HS-5 (cell line): ENCODE measurements around the gene PLAAT1.

Source experiments
- DNase-seq: peaks from one replicate; pipeline ENCODE4 v3.0.0-alpha.2; 2012; ENCODE audit warnings: low read depth

Gene PLAAT1

DNA sequence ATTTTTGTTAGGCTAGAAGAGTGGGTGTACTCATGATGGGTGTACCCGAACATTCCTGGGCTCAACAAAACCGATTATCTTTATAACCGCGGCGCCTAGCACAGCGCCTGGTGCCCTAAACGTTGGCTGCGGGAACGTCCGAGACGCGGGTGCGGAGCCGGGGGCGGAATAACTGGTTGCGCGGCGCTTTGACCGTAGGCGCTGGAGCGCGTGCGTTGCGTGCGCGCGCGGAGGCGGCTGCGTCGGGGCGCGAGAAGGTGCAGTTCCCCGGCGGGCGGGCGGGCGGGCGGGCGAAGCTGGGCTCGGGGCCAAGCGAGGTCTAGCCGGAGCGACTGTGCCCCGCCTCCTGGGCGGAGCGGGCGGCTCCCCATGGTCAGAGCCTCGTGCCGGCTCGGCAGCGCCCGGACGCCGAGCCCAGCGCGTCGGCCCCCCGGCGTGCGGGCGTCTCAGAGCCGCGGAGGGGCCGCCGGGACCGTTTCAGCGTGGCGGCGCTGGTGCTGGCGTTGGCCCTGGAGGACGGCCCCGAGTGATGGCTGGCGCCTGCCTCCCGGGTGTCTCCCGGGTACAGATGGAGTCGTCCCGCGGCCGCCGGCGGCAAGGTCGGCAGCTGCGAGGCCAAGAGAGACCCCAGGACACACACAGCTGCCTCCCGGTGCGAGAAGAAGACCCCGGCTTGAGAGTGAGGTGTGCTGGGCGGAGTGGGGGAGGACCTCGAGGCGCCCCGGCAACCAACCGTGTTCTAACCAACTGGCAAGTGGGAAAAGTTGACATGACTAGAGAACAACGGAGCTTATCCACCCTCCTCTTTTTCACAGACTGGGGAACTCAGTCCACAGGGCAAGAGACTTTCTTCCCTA, at the start of gene PLAAT1:
Gene PLAAT1 (plus strand): TSS at position 373 of the 857 bp plus-strand sequence. CDS start 14,429 bp downstream, outside the sequence.
- DNase-seq, result peak; percentile 28

DNA sequence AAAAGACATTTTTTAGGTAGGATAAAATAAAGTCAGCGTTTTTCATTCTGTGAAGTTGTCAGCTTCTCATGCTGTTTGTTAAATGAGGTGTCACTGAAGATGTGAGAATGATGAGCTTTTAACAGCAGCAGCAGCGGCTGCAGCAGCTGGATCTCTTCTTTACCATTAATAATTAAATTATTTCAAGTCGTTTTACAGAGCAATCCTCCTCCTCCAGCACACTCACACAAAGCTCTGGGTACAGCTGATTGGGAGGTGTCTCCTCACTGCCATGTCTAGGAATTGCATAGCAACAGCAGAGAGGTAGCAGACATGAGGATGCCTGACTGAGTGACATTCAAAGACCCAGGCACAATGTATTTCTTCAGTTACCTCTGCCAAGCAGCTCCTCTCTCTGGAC, 46.7 kb upstream of the PLAAT1 start:
- DNase-seq, result no peak

DNA sequence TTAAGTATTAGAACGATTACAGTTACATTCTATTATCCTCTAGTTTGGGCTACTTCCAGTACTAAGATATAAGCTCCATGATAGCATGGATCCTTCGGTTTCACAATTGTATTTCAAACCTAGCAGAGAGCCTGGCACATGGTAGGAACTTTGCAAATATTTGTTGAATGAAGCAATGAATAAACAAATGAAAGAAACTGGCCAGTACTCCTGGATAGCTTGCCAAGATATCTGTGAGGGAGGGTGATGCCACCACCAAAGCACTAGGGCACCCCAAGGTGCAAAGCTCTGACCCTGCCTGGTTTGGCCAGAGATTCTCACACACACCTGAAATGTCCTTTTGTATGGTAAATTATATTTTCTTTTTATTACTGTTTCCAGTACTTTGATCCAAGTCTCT, 44.3 kb upstream of the PLAAT1 start:
- no peak for DNase-seq

DNA sequence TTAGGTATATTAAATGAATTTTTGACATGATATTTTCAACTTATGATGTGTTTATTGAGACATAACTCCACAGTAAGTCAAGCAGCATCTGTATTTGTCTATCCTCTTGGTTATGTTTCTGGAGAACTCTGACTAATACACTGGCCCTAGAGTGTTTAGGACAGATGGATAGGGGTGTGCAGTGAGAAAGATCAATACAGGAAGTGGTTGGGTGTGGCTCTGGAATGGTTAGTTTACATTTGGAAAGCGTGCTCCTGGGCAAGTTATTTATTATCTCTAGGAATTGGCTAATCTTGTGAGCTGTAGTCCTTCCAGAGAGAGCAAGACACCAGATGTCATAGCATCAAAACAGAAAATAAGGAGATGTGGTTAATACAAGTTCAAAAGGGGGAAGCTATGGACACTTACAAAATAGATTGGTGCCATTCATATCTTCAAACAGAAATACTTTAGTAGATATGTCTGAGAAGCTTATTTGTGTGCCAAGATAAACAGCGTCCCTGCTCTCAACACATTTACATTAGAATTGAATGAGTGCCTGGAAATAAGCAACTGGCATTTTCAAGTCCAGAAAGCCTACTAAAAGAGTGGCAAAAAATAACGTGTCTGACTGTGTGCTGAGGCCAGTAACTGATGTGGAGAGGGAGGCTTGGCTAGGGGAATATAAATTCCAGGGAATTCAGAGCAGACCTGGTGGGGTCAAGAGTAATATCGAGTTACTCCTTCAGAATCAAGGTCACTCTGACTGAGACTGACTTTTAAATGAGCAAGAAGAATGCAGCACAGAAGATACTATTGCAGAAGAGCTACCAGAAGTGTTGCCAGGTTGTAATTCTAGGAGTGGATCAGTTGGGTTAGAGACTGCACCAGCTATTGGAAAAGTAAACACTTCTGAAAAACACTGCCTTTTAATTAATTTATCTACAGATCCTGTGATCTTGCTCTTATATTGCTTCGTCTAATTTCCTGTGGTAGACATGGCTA, 33.4 kb upstream of the PLAAT1 start:
- peak; percentile 64 for DNase-seq

DNA sequence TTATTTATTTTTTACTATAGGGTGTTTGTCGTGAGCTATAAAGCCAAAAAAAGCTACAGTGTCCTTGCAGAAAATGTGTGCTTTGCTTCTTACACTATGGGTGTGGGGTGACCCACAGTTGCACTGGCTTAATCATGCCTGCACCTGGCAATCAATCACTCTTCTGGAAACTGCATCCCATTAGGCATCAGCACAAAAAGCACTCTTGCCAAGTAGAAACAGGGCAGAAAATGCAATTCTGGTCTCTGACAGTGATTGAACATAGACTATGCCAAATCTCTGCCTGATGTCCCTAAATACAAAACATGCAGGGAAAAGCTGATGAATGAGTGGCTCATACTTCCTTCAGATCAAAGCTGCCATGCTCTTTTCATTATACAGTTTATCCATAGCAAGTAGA, 30.4 kb upstream of the PLAAT1 start:
- no peak for DNase-seq

- DNase-seq, result no peak
Observed at GRCh38 chr3:193211173-193211572, 29.8 kb upstream of the PLAAT1 start.

DNA sequence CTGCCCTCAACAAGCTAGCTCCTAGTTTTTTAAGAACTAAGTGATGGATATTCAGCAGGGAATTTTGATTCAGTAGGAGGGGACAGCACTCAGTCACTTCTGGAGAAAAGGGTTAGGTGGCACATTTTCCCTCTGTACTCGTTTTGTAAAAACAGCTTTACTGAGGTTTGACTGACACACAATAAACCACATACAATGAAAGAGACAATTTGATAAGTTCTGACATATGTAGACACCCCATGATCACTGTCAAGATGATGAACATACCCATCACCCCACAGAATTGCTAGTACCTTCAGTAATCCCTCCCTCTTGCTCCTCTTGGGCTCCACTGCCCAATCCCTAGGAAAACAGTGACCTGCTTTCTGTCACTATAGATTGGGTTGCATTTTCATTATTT, 29.0 kb upstream of the PLAAT1 start:
- no peak for DNase-seq

- DNase-seq, result no peak
Observed at GRCh38 chr3:193212844-193213243, 28.2 kb upstream of the PLAAT1 start.

GRCh38 chr3:193214445-193214844, 26.6 kb upstream of the PLAAT1 start:
- DNase-seq, result no peak

GRCh38 chr3:193225302-193226125, 15.5 kb upstream of the PLAAT1 start:
- DNase-seq, result no peak

DNA sequence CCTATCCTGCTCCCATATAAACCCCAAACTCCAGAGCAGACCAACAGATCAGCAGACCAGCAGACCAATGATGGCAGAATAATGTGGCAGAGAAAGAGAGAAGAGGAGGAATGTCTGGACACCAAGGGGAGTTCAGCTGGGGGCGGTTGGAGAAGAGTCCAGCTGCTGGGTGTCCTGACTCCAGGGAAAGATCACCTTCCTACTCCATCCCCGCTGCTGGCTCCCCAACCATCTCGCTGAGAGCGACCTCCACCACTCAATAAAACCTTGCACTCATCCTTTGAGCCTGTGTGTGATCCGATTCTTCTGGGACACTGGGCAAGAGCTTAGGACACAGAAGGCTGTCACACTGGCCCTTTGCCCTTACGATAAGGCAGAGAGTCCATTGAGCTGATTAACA, 12.8 kb upstream of the PLAAT1 start:
- DNase-seq, result no peak

DNA sequence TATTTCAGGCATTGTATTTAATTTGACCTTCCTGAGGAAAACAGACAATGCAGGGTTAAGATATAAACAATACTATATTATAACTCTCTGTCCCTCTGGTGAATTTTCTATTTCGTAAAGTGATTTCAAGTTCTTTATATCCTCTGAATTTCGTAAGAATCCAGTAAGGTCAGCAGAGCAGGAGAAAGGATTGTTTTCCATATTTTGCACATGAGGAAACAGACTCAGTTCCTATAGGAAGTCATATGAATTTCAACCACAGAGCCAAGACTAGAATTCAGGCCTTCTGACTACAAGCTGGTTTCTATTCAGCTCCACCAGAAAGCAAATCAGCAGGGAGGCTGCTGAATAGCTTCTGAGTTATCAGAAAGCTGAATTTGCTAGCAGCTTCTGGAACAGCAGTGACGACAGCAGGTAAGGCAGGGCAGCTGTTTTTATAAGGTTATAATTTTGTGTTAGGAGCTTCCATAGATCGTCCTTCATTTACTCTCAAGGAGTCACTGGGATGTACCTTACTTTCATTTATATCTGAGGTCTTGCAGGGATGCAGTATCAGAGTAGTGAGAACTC, 11.1 kb upstream of the PLAAT1 start:
- DNase-seq, result no peak

DNA sequence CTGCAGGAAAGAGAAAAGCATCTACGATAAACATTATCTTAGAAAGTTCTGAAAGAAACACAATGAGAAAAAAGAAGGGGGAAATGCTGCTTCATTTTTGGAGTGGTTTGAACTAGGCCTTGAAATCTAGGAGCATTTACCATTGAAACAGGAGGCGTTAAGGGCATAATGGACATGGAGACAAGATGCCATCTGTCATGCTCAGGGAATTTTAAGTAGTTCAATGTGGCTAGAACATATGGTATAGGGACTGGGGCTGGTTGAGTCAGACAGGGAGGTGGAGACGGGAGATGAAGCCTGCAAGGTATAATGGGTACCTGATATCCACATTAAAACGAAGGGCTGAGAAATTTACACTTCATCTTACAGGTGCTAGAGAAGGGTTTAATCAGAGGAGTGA, 10.4 kb upstream of the PLAAT1 start:
- no peak for DNase-seq

GRCh38 chr3:193231201-193231600, 9.8 kb upstream of the PLAAT1 start:
- DNase-seq, result no peak

DNA sequence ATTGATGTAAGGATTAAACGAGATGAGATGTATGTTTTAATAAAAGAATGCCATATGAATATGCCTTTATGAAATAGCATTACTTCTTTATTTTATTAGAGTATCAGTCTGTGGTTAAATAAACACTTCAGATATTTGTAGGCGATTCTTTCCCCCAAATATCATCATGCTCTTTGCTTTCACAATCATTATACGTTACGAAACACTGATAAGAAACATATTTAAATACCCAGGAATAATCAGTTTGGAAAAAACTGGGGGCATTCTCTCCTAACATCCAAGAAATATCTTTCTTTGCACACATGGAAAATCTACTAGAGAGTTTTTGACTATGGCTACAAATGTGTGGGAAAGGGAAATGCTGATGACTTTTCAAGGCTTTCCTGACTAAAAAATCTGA, 4.4 kb upstream of the PLAAT1 start:
- DNase-seq, result no peak

- DNase-seq, result no peak
Observed at GRCh38 chr3:193237030-193237429, 4.0 kb upstream of the PLAAT1 start.

- DNase-seq, result no peak
Observed at GRCh38 chr3:193240436-193240849, 579 bp upstream of the PLAAT1 start.

- peak; percentile 18 for DNase-seq
Observed at GRCh38 chr3:193241716-193242115, 694 bp downstream of the PLAAT1 start.

DNA sequence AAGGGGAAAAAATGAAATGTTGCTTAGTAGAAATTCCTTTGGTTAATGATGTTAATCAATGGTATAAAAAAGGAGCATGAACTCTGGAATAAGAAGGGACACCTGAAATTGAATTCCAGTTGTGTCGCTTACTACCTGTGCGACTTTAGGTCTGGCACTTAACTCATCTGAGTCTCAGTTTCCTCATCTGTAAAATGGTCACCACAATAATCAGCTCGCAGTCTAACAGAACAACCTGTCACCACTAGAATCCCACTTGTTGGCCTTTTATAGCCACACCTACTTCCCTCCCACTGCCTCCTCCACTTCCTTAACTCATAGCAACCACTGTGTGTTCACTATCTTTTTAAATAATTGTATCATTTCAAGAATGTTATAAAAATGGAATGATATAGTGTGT, 2.5 kb downstream of the PLAAT1 start:
- DNase-seq, result no peak

DNA sequence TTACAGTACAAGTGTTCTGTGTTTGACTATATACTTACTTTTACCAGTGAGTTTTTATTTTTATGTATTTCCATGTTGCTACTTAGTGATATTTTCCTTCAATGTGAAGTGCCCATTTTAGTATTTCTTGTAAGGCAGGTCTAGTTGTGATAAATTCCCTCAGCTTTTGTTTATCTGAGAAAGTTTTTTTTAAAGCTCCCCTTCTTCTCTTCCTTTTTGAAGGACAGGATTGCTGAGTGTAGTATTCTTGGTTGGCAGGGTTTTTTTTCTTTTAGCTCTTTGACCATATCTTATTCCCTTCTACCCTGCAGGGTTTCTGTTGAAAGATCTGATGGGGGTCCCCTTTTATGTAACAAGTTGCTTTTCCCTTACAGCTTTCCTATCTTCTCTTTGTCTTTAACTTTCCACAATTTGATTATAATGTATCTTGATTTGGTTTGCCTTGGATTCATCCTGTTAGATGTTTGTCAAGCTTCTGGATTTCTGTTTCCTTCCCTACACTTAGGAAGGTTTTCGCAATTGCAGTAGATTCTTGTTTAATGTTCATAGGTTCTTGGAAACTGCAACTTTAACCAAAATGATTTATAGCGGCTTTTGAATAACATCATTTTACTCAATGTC, 7.9 kb downstream of the PLAAT1 start:
- no peak for DNase-seq

DNA sequence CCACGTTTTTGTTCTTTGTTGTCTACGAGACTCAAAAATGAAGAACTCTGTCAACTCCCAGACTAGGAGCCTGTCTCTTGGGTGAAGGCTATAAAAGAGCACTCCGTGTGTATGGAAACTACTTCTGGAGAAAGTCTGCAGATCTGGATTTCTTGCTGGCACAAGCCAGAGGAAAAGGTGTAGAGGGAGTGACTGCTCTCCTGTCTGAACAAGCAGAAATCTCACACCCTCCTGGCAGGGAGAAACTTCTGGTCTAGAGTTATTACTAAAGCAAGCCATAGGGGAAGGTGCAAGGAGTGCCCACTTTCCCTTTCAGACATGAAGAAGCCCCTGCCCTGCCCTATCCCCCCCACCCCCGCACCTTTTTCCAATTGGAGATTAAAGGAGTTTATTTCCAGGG, 9.5 kb downstream of the PLAAT1 start:
- no peak for DNase-seq
